Amniotic epithelial cell (primary cell): ENCODE data around the gene PAK1.

Experiments
- DNase-seq: peaks from one replicate; pipeline ENCODE4 v3.0.0-alpha.2; 2010; ENCODE audit warnings: low read depth

The PAK1 gene

GRCh38 chr11:77308838-77309237 is 165.1 kb downstream of the PAK1 start:
- no peak for DNase-seq

- no peak for DNase-seq
Observed at GRCh38 chr11:77303328-77303727, 170.6 kb downstream of the PAK1 start.

- DNase-seq, result no peak
Observed at GRCh38 chr11:77302752-77303151, 171.1 kb downstream of the PAK1 start.

DNA sequence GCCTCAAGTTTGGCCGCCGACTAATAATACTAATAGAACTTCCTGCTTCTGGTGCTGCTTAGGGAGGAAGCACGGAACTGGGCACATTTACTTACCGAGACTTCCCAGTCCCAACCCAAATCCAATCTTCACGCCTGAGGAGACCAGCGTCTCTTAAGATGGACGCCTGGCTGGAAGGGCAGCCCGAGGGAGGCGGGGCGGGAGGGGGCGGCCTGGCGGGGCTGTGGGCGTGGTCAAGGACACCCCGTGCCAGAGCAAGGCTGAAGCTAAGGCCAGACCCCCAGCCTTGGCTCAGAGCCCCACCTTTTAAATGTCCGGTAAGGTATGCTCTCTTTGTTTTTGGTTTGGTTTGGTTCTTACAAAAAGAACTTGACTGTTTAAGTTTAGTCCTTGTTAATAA is 172.4 kb downstream of the PAK1 start, which contains the start of gene GDPD4:
Gene GDPD4, minus strand, starts transcription at position 177 of the 400 bp plus-strand sequence. CDS start 16,549 bp downstream, outside the sequence.
- no peak for DNase-seq

- DNase-seq, result no peak
Observed at GRCh38 chr11:77300695-77301094, 173.2 kb downstream of the PAK1 start.

DNA sequence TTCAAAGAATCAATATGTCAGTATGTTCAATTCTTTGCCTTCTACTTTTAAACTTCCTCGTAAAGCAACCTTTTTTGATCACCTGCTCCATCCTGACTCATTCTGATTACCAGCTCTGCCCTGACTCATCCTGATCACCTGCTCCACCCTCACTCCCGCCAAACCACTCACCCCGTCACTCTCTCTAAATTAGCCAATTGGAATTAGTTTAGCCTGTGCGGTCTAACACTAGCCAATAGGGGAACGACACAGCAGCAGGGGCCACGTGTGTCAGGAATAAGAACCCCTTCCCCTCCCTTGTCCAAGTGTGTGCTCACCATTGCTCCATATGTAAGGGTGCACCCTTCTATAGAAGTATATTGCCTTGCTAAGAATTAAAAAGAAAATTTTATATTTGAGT is 173.9 kb downstream of the PAK1 start:
- DNase-seq, result peak; percentile 18

GRCh38 chr11:77299528-77299993 is 174.3 kb downstream of the PAK1 start:
- DNase-seq, result no peak

DNA sequence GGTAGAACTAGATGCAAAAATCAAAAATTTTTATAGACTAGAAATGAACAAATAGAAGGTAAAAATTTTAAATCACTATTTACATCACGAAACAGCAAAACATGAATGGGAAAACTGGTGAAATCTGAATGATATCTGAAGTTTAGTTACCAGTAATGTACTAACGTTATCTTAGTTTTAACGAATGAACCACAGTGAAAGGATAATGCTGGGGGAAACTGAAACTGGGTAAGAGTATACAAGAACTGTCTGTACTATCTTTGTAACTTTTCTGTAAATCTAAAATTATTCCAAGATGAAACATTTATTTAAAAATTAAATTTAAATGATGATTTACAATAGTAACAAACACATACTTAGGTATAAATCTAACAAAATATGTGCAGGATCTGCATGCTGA is 179.9 kb downstream of the PAK1 start:
- no peak for DNase-seq

DNA sequence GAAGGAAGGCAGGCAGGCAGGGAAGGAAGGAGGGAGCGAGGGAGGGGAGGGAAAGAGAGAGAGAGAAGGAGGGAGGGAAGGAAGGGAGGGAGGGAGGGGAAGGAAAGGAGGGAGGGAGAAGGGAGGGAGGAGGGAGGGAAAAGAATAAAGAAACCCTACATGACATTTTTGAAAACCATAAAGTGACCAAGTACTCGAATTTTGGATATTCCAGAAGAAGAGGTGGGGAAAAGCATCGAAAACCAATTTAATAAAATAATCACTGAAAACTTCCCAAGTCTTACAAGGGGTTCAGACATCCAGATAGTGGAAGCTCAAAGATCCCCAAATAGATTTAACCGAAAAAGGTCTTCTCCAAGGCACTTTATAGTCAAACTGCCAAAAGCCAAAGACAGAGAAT is 184.2 kb downstream of the PAK1 start:
- DNase-seq, result no peak

DNA sequence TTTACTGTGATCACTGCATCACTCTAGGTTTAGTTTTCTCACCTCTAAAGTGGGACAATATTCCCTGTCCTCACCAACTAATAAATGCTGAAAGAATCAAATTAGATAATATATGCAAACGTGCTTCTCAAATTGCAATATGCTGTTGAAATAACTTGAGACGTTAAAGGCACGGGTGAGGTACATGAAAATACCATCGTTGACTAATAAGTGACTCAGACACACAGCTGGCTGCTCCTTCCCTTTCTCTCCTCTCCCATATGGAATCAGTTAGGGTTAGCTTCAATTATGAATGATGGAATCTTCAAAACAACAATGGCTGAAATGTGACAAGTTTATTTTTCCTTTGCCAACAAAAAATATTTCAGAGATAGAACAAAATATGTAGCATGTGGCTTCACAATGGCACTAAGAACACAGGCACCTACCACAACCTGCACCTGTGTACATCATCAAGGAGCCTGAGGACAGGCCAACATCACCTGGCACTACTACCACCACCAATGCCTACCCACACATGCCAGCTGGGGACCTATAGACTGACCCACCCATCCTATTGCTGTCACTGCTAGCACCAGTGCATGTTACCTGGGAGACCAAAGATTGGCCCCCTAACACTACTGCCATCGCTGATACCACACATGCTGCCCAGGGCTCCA is 186.2 kb downstream of the PAK1 start:
- DNase-seq, result peak; percentile 78

DNA sequence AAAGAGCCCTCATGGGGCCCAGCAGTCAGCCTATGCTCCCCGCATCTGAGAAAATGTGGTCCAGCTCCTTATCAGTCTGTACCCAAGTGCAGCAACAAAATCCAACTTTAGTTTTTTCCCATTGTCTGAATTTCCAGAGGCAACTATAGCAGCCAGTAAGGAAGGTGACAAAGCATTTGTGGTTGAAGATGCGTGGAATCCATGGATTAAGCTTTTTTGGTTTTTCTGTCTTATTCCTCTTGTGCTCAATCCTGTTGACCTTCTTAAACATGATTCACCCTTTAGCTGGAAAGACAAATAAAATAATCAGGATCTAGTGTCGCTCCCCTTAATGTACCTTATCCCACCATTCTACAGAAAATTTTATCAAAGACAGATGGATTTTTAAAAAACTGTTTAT is 186.8 kb downstream of the PAK1 start:
- DNase-seq, result peak; percentile 2

DNA sequence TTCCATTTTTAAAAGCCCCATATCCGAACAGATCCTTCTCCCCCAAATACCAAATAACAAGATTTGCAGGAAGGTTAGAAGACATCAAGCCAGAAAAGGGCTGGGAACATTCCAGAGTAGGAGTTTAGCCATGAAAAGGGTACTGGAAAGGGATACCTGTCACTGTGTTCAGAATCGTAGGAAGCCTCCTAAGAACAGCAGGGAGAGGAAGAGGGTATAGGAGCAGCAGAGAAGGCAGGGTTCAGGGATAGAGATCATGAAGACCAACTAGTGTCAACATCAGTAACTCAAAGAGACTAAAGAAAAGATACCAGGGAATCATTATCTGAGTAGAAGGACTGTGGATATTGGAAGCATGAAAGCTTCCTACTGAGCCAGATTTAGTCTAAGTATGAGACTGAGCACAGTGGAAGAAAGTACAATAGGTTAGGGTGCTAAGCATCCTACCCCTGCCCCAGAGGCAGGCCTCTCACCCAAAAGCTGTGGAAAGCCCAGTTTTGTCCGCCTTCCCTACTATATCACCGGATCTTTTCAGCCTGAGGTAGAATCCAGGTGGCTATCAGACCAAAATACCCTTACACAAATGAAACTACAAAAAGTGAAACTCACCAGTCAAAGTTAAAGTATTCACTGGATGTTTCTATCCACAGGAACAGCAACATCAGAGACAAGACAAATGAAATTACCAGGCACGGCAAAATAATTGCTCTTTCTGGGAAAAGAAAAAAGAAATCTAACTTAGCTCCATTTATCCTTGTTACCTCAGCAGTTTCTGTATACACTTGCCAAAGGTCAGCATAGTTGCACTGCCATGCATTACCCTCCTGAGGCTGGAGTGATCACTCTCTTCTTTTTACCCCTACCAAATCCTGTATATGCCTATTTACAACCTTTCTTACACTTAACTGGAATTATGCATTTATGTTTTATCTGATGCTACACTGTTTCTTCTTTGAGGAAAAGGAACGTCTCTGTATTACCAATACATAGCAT is 189.1 kb downstream of the PAK1 start:
- no peak for DNase-seq

DNA sequence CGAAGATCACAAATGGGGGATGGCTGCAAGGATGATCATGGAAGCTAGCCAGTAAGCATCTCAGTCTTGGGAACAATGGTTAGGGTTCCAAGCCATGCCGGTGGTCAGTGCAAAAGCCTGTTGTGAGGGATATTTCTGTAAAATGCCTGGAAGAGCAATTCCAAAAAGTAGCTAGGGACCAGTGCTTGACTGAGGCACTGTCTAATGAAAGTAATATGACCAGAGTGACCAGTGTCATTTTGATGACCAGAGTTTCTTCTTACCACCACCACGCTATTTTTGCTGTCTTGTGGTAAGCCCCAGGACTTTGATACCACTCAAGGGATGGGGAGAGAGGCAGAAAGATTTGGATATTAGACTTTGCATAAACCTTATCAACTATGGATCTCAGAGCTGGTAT is 190.8 kb downstream of the PAK1 start:
- no peak for DNase-seq

DNA sequence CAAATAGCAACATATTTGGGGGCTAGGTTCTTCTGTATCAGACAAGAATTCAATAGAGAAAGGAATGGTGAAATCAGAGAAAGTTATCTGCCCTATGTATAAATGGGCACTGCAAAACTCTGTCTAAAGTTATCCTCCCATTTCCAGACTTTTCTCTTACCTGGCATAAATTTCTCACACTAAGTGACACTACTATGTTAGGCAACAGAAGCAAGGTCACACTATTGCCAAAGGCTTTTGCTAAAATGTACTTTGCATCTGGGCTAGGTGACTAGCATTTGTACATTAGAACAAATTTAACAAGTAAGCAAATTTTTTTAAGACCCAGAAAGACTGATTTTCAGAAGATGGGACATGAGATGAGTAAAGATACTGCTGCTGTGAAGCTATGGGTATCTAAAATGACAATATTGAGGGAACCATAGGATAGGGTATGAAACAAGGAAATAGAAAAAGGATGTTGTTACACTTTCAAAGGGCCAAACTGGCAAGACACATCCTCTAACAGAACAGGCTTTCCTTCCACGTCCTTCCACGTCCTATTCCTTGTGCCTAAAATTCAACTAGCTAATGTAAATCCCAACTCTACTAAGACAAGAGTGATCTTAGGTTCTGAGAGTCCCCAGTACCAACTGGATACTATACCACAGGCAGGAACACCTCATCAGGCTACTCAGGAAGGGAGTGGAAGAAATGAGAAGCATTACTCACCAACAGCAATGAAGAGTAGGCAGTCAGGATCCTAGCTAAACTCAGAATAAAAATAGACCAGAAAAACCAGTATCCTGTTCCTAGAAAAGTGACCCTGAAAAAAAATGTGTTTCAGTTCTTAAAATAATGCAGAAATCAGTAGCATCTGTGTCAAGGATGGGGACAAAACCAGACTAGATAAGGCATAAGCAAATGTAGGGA is 195.0 kb downstream of the PAK1 start:
- DNase-seq, result peak; percentile 25

DNA sequence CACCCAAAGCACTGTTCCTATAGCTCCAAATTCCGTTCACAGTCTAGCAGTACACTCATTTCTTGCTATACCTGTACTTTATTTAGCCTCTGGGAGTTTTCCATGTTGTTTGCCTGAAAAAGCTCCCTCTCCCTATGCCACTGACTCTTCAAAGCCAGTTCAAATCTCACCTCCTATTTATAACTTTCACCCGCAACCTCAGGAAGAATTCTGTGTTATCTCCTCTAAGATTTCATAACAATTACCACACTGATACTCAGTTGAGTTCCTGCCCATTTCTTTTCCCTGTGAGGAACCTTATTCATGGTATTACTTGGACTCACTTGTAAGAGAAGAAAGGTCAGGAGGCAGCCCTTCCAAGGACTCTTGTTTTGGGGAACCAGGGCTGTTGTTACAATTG is 197.6 kb downstream of the PAK1 start:
- peak; percentile 87 for DNase-seq
